ENCODE measurements around the gene MPPED2.

The MPPED2 gene

GRCh38 chr11:30608534-30608933, 22.4 kb upstream of the MPPED2 start:
- TF ChIP-seq, protein P1, sequence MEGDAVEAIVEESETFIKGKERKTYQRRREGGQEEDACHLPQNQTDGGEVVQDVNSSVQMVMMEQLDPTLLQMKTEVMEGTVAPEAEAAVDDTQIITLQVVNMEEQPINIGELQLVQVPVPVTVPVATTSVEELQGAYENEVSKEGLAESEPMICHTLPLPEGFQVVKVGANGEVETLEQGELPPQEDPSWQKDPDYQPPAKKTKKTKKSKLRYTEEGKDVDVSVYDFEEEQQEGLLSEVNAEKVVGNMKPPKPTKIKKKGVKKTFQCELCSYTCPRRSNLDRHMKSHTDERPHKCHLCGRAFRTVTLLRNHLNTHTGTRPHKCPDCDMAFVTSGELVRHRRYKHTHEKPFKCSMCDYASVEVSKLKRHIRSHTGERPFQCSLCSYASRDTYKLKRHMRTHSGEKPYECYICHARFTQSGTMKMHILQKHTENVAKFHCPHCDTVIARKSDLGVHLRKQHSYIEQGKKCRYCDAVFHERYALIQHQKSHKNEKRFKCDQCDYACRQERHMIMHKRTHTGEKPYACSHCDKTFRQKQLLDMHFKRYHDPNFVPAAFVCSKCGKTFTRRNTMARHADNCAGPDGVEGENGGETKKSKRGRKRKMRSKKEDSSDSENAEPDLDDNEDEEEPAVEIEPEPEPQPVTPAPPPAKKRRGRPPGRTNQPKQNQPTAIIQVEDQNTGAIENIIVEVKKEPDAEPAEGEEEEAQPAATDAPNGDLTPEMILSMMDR (IDR thresholded peaks at IDR 0.05; ENCODE audit: low read depth, low read length, missing control alignments) = no peak
- no peak for DNase-seq (ENCODE audit: low read depth)

DNA sequence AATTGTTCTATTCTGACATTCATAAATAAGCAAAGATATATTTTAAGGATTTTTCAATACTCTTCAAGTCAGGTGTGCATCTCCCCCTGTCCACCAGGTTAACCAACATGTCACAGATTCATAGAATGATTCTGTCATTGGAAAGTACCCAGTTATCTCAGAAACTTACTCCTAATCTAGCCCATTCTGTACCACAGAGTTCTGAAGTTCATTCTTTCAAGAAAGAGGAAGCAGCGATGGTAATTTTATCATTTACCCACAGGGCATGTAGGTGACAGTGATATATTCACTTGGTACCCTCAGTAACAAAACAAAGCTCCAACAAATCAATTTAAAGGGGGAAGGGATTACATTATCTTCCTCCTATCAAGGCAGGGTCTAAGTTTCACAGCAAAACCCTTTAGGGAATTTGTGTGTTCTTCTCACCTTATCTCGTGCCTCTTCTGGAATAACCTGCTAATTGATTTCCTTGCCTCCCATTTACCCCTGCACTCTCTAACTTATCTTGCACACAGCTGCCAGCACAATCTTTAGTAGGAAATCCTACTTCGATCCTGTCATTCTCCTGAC, 19.0 kb upstream of the MPPED2 start:
- no peak for DNase-seq (ENCODE audit: low read depth)
- TF ChIP-seq, protein P1 (IDR thresholded peaks at IDR 0.05; ENCODE audit: low read depth, low read length, missing control alignments) = no peak
- H3K4me3 ChIP-seq (ENCODE audit: low read depth, low read length) = no peak overlapping the region

More at GRCh38 chr11:30608534-30608933, 22.4 kb upstream of the MPPED2 start:
- H3K4me3 ChIP-seq (ENCODE audit: low read depth, low read length) = no peak overlapping the region

DNA sequence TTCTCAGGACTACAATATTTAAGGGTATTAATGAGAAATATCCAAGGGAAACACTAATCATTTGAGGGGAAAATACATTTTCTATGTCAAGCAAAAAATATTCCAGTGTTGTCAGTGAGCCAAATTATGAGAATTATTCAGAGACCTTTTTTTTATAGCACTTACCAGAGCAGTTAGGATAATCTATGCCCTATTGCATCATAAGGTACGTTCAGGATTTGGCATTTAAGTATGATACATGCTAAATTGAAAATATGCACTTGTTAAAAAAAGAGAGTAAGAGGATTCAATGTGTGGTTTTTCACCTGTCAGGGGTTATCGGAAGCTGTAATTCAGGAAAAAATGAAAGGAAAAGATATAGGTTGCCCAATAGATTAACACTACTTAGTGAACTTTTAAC, 17.2 kb upstream of the MPPED2 start:
- no peak for DNase-seq (ENCODE audit: low read depth)
- TF ChIP-seq, protein P1 (IDR thresholded peaks at IDR 0.05; ENCODE audit: low read depth, low read length, missing control alignments) = no peak
- no peak overlapping the region for H3K4me3 ChIP-seq (ENCODE audit: low read depth, low read length)

DNA sequence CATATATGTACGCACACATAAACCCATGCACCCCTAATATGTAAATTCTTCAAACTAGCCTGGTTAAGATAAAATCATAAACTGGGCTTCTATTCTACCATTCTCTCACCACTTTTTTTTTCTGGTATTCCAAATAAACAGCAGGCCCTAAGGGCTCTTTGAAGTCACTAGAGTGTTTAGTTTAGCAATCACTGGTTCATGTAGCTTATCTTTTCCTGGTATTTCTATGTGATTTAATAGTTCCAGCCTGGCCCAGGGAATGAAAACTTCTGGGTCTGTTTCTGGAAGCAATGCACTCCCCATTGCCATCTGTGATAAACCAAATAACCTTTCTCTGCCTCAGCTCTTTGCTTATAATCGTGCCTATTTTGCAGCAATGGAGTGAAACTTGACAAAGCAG, 10.7 kb upstream of the MPPED2 start:
- DNase-seq (ENCODE audit: low read depth) = no peak
- TF ChIP-seq, protein P1 (IDR thresholded peaks at IDR 0.05; ENCODE audit: low read depth, low read length, missing control alignments) = no peak
- H3K4me3 ChIP-seq (ENCODE audit: low read depth, low read length) = no peak overlapping the region

DNA sequence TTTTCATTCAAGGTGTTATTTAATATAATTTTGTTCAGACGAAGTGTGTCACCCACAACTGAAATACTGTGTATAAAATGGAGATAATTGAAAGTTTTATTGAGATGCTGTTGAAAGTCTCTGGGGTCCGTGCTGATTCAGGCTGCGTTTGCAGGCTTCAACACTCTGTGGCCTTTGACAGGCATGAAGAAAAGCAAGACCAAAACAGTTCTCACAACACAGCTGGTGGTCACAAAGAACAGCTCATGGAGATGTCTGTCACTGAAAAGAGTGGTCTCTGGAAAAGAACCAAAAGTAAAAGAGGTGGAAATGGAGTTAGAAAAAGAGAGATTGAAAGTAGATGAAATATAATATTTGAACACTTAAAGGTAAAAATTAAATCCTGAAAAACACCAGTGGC, 9.8 kb upstream of the MPPED2 start:
- no peak overlapping the region for H3K4me3 ChIP-seq (ENCODE audit: low read depth, low read length)
- DNase-seq (ENCODE audit: low read depth) = no peak
- TF ChIP-seq, protein P1 (IDR thresholded peaks at IDR 0.05; ENCODE audit: low read depth, low read length, missing control alignments) = no peak

DNA sequence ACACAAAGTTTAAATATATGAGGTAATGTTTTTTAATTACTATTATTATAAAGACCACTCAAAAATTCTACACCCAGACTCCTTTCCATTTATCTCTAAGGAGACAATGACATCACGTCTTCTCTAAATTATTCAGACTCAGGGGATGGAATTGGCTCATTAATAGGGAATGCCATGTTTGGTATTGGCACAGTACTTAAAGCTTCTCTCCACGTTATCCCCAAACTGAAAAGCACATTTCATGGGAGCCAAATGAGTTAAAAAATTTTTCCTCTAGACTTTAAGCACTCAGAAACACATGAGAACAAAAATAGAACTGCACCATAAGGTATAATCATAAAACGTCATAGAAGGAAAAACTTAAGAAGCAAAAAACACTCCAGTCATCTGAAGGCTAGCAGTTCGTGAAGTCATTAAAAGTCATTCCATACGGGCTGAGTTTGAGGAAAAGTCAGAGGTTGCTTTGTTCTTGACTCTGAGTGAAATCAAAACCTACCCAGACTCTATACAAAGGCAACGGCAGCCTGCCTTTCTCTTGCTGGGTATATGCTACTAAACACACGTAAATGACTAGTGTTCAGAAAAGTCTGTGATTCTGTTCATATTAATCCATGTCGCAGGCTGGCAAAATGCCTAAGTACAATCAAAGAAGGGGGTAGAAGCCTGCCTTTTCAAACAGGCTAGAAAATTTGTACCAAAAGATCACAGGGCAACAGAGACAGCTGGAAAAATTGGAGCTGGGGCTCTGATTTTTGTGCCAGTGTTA, 8.7 kb upstream of the MPPED2 start:
- no peak for DNase-seq (ENCODE audit: low read depth)
- H3K4me3 ChIP-seq (ENCODE audit: low read depth, low read length) = no peak overlapping the region
- TF ChIP-seq, protein P1 (IDR thresholded peaks at IDR 0.05; ENCODE audit: low read depth, low read length, missing control alignments) = no peak
